ENCODE results near the gene ATXN1.
A peak's percentile ranks its signal among the peaks of the same experiment; 100 is the strongest.
"Not testable (repeated sequence)": the region's sequence is repeated elsewhere in the genome, so short reads cannot be mapped to it uniquely, and the experiment has no call there.

The ATXN1 gene

DNA sequence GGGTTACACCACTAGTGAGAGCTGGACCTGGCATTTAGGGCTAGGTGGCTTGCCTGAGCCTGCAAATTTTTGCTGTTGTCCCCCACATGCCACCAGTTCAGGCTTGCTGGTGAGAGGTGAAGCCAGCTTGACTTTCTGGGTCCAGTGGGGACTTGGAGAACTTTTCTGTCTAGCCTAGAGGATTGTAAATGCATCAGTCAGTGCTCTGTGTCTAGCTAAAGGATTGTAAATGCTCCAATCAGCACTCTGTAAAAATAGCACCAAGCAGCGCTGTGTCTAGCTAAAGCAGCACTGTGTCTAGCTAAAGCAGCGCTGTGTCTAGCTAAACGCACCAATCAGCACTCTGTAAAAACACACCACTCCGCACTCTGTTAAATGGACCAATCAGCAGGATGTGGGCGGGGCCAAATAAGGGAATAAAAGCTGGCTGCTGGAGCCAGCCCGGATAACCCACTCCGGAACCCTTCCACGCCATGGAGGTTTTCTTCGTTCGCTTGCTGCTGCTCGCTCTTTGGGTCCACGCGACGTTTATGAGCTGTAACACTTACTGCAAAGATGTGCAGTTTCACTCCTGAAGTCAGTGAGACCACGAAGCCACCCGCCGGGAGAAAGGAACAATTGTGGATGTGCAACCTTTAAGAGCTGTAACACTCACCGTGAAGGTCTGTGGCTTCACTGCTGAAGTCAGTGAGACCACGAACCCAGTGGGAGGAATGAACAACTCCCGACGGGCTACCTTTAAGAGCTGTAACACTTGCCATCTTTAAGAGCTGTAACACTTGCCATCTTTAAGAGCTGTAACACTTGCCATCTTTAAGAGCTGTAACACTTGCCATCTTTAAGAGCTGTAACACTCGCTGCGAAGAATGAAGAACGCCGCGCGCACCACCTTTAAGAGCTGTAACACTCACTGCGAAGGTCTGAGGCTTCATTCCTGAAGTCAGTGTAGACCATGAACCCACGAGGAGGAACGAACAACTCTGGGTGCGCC lies 495.6 kb downstream of the ATXN1 start:
- no CpG with 5 or more reads among the region's 31 CpGs for WGBS, 2 donors (ENCODE audit: extremely low coverage in 2 of 2, insufficient read length in 2 of 2, insufficient replicate concordance in 1 of 2)
- Histone ChIP-seq H3K4me3 (ENCODE audit: low read length in 2 of 2) (no peak overlapping the region), H3K27ac (replicated peaks; ENCODE audit: low read length) (no peak overlapping the region), H3K18ac (ENCODE audit: low read length) (no peak overlapping the region), H3K27me3 (ENCODE audit: control insufficient read depth in 3 of 3, insufficient read depth in 3 of 3, low read depth in 1 of 3, low read length in 3 of 3) (no peaks in the 10 kb centered on the region), H3K14ac (ENCODE audit: low read length) (no peak overlapping the region), H3K36me3 (replicated peaks in 1 of 2; ENCODE audit: control insufficient read depth in 2 of 2, insufficient read depth in 2 of 2, low read length in 2 of 2) (no peaks in the 10 kb centered on the region), H4K8ac (ENCODE audit: low read depth, low read length) (no peak overlapping the region), H2BK12ac (ENCODE audit: low read length) (no peak overlapping the region), H2AFZ (ENCODE audit: low read length) (no peak overlapping the region), H3K79me1 (ENCODE audit: low read depth, low read length) (no peaks in the 10 kb centered on the region), H3K9ac (ENCODE audit: low read depth, low read length, poor library complexity) (no peak overlapping the region), H2BK120ac (ENCODE audit: low read depth, low read length) (no peak overlapping the region), H2BK5ac (ENCODE audit: low read length) (no peak overlapping the region), H3K4ac (ENCODE audit: low read length) (no peak overlapping the region), H3K4me1 (ENCODE audit: control insufficient read depth in 2 of 2, insufficient read depth in 1 of 2, low read depth in 1 of 2, low read length in 2 of 2) (peaks cover 0 to 2% of the 10 kb centered on the region in 2 donors), H2BK15ac (ENCODE audit: low read length) (no peak overlapping the region), H3K4me2 (ENCODE audit: insufficient read depth, low read length, poor library complexity, severe bottlenecking) (no peak overlapping the region), H3K23ac (ENCODE audit: low read depth, low read length, poor library complexity) (peak overlapping the region; percentile 11), H2AK5ac (ENCODE audit: low read depth, low read length) (no peak overlapping the region), H4K91ac (ENCODE audit: low read depth, low read length, poor library complexity) (no peak overlapping the region), H3K9me3 (replicated peaks in 1 of 2; ENCODE audit: control insufficient read depth in 2 of 2, insufficient read depth in 1 of 2, low read depth in 1 of 2, low read length in 2 of 2) (peaks cover 0 to 2% of the 10 kb centered on the region in 2 donors)
- no peak for DNase-seq (ENCODE audit: low spot score)

DNA sequence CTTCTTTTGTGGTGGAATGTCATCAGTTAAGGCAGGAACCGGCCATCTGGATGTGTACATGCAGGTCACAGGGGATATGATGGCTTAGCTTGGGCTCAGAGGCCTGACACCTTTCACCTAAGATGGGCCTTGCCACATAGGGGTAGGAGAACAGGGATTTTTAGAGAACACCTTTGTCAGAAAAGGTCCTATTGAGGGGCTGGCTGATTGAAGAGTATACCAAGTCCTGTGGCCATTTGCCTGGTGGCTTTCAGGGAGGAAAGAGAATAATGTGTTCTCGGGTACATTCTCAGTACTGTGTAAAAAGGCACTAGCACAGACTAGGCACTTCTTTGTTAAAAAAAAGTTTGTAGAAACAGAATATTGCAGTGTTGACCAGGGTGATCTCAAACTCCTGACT lies 496.5 kb downstream of the ATXN1 start:
- no peak overlapping the region for H2BK5ac ChIP-seq (ENCODE audit: low read length)
- H3K14ac ChIP-seq (ENCODE audit: low read length), result no peak overlapping the region
- no peak overlapping the region for H4K91ac ChIP-seq (ENCODE audit: low read depth, low read length, poor library complexity)
- H3K27ac ChIP-seq (replicated peaks; ENCODE audit: low read length), result no peak overlapping the region
- no peaks in the 10 kb centered on the region for H3K4me1 ChIP-seq (ENCODE audit: control insufficient read depth in 2 of 2, insufficient read depth in 1 of 2, low read depth in 1 of 2, low read length in 2 of 2)
- no peaks in the 10 kb centered on the region for H3K79me1 ChIP-seq (ENCODE audit: low read depth, low read length)
- H3K4ac ChIP-seq (ENCODE audit: low read length), result no peak overlapping the region
- H2BK12ac ChIP-seq (ENCODE audit: low read length), result no peak overlapping the region
- no peak overlapping the region for H3K4me3 ChIP-seq (ENCODE audit: low read length in 2 of 2)
- H3K9ac ChIP-seq (ENCODE audit: low read depth, low read length, poor library complexity), result no peak overlapping the region
- no peak overlapping the region for H3K18ac ChIP-seq (ENCODE audit: low read length)
- no peak overlapping the region for H2BK15ac ChIP-seq (ENCODE audit: low read length)
- WGBS, 2 donors (ENCODE audit: extremely low coverage in 2 of 2, insufficient read length in 2 of 2, insufficient replicate concordance in 1 of 2), result no CpG with 5 or more reads among the region's 2 CpGs
- H2AK5ac ChIP-seq (ENCODE audit: low read depth, low read length), result no peak overlapping the region
- H3K23ac ChIP-seq (ENCODE audit: low read depth, low read length, poor library complexity), result no peak overlapping the region
- no peak overlapping the region for H2AFZ ChIP-seq (ENCODE audit: low read length)
- peaks cover 0 to 2% of the 10 kb centered on the region in 2 donors for H3K9me3 ChIP-seq (replicated peaks in 1 of 2; ENCODE audit: control insufficient read depth in 2 of 2, insufficient read depth in 1 of 2, low read depth in 1 of 2, low read length in 2 of 2)
- no peaks in the 10 kb centered on the region for H3K36me3 ChIP-seq (replicated peaks in 1 of 2; ENCODE audit: control insufficient read depth in 2 of 2, insufficient read depth in 2 of 2, low read length in 2 of 2)
- no peak overlapping the region for H2BK120ac ChIP-seq (ENCODE audit: low read depth, low read length)
- H3K27me3 ChIP-seq (ENCODE audit: control insufficient read depth in 3 of 3, insufficient read depth in 3 of 3, low read depth in 1 of 3, low read length in 3 of 3), result no peaks in the 10 kb centered on the region
- H4K8ac ChIP-seq (ENCODE audit: low read depth, low read length), result no peak overlapping the region
- no peak overlapping the region for H3K4me2 ChIP-seq (ENCODE audit: insufficient read depth, low read length, poor library complexity, severe bottlenecking)
- no peak for DNase-seq (ENCODE audit: low spot score)

DNA sequence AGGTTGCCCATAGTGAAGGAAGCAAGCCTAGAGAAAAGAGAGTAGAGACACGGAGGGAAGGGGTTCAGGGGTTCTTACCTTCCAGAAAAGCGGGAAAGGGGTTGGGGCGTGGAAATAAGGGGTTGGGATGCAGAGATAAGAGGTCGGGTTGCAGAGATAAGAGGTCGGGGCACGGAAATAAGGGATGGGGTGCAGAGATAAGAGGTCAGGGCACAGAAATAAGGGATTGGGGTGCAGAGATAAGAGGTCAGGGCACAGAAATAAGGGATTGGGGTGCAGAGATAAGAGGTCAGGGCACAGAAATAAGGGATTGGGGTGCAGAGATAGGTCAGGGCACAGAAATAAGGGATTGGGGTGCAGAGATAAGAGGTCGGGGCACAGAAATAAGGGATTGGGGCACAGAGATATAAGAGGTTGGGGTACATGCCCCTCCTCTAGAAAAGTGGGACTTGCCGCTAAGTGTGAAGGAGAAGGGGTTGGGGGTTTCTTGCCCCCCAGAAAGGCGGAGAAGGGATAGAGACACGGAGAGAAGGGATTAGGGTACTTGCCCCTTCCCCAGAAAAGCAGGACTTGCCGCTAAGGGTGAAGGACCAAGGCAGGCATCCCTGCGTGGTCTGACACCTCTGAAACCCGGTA lies 497.7 kb downstream of the ATXN1 start:
- not testable (repeated sequence) for H3K9ac ChIP-seq (ENCODE audit: low read depth, low read length, poor library complexity); H3K9me3 ChIP-seq (replicated peaks in 1 of 2; ENCODE audit: control insufficient read depth in 2 of 2, insufficient read depth in 1 of 2, low read depth in 1 of 2, low read length in 2 of 2); H3K4me1 ChIP-seq (ENCODE audit: control insufficient read depth in 2 of 2, insufficient read depth in 1 of 2, low read depth in 1 of 2, low read length in 2 of 2); H3K18ac ChIP-seq (ENCODE audit: low read length); H4K91ac ChIP-seq (ENCODE audit: low read depth, low read length, poor library complexity); H3K4me2 ChIP-seq (ENCODE audit: insufficient read depth, low read length, poor library complexity, severe bottlenecking); H3K79me1 ChIP-seq (ENCODE audit: low read depth, low read length); H3K23ac ChIP-seq (ENCODE audit: low read depth, low read length, poor library complexity); DNase-seq (ENCODE audit: low spot score); H3K27ac ChIP-seq (replicated peaks; ENCODE audit: low read length); H3K27me3 ChIP-seq (ENCODE audit: control insufficient read depth in 3 of 3, insufficient read depth in 3 of 3, low read depth in 1 of 3, low read length in 3 of 3); H3K14ac ChIP-seq (ENCODE audit: low read length); H2AFZ ChIP-seq (ENCODE audit: low read length); H3K36me3 ChIP-seq (replicated peaks in 1 of 2; ENCODE audit: control insufficient read depth in 2 of 2, insufficient read depth in 2 of 2, low read length in 2 of 2); H2BK120ac ChIP-seq (ENCODE audit: low read depth, low read length); H4K8ac ChIP-seq (ENCODE audit: low read depth, low read length); H2BK15ac ChIP-seq (ENCODE audit: low read length); H2BK12ac ChIP-seq (ENCODE audit: low read length); H2BK5ac ChIP-seq (ENCODE audit: low read length); H3K4ac ChIP-seq (ENCODE audit: low read length); H2AK5ac ChIP-seq (ENCODE audit: low read depth, low read length); H3K4me3 ChIP-seq (ENCODE audit: low read length in 2 of 2)
- WGBS, 2 donors (ENCODE audit: extremely low coverage in 2 of 2, insufficient read length in 2 of 2, insufficient replicate concordance in 1 of 2), result no CpG with 5 or more reads among the region's 13 CpGs

DNA sequence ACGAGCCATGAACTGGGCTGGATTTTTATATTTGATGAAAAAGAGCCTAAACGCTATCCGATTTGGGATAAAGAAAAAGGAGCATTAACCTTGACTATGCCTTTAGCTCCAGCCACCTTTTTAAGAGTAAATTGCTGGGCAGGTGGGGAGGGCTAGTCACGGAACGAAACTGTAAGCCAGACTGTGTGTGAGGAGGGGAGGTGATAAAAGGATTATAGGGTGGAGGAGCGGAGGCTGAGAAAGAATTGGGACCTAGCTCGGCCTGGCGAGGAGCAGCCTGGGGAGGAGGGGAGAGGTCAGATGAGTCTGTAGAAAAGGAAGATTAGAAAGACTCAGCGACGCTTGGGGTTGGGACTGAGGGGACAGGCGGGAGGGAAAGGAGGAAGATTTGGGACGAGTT lies 498.5 kb downstream of the ATXN1 start:
- not testable (repeated sequence) for H3K36me3 ChIP-seq (replicated peaks in 1 of 2; ENCODE audit: control insufficient read depth in 2 of 2, insufficient read depth in 2 of 2, low read length in 2 of 2); H3K14ac ChIP-seq (ENCODE audit: low read length); H2BK120ac ChIP-seq (ENCODE audit: low read depth, low read length); DNase-seq (ENCODE audit: low spot score); H4K91ac ChIP-seq (ENCODE audit: low read depth, low read length, poor library complexity); H3K9ac ChIP-seq (ENCODE audit: low read depth, low read length, poor library complexity); H3K4me1 ChIP-seq (ENCODE audit: control insufficient read depth in 2 of 2, insufficient read depth in 1 of 2, low read depth in 1 of 2, low read length in 2 of 2); H2AFZ ChIP-seq (ENCODE audit: low read length); H2BK12ac ChIP-seq (ENCODE audit: low read length); H2BK15ac ChIP-seq (ENCODE audit: low read length); H3K27me3 ChIP-seq (ENCODE audit: control insufficient read depth in 3 of 3, insufficient read depth in 3 of 3, low read depth in 1 of 3, low read length in 3 of 3); H2BK5ac ChIP-seq (ENCODE audit: low read length); H3K9me3 ChIP-seq (replicated peaks in 1 of 2; ENCODE audit: control insufficient read depth in 2 of 2, insufficient read depth in 1 of 2, low read depth in 1 of 2, low read length in 2 of 2); H3K4me2 ChIP-seq (ENCODE audit: insufficient read depth, low read length, poor library complexity, severe bottlenecking); H3K23ac ChIP-seq (ENCODE audit: low read depth, low read length, poor library complexity); H4K8ac ChIP-seq (ENCODE audit: low read depth, low read length); H2AK5ac ChIP-seq (ENCODE audit: low read depth, low read length); H3K18ac ChIP-seq (ENCODE audit: low read length); H3K27ac ChIP-seq (replicated peaks; ENCODE audit: low read length); H3K4ac ChIP-seq (ENCODE audit: low read length); H3K4me3 ChIP-seq (ENCODE audit: low read length in 2 of 2); H3K79me1 ChIP-seq (ENCODE audit: low read depth, low read length)
- no CpG with 5 or more reads among the region's 12 CpGs for WGBS, 2 donors (ENCODE audit: extremely low coverage in 2 of 2, insufficient read length in 2 of 2, insufficient replicate concordance in 1 of 2)
